CD4-positive, alpha-beta T cell (primary cell): ENCODE results near the gene LRIG3. TPM values are rescaled to one million over a fixed set of nuclear protein-coding genes. Genes with fewer than 3 reads are reported as not detected.
"Not testable (repeated sequence)": the region's sequence is repeated elsewhere in the genome, so short reads cannot be mapped to it uniquely, and the experiment has no call there.

Source experiments
- ATAC-seq: fragments of 200-7000 bp; cut with Tn5 transposase; one replicate; pipeline ENCODE4 v1.10.0; 2022; ENCODE audit warnings: mild to moderate bottlenecking; ENCODE audit not compliant: poor library complexity
- CTCF ChIA-PET: fragments of 350-600 bp; sonication (Branson Sonifier 250); formaldehyde crosslinking; loops from one replicate; lab custom pipeline; 2021; ENCODE audit warnings: antibody characterized with exemption, inconsistent platforms; lab: Charles Lee
- POLR2A ChIA-PET: fragments of 350-600 bp; sonication (Branson Sonifier 250); formaldehyde crosslinking; loops from one replicate; lab custom pipeline; 2021; ENCODE audit warnings: antibody characterized with exemption, inconsistent platforms; lab: Charles Lee
- DNase-seq, 14 experiments: peaks; one replicate each; pipeline ENCODE4 v3.0.0-alpha.2; 2013 to 2020; ENCODE audit warnings: mixed read lengths in 2 of 14
- H3K27ac ChIP-seq, 2 donors: one replicate each; pipeline versions ENCODE4 v1.5.1 to v1.7.0; 2013; ENCODE audit warnings: low read length in 2 of 2, low read depth in 1 of 2, mild to moderate bottlenecking in 1 of 2
- H3K27me3 ChIP-seq, 2 experiments: 1 replicate in 1 of 2; 2 replicates in 1 of 2; pipeline versions ENCODE4 v1.6.1 to v1.7.0; 2013; ENCODE audit warnings: low read length in 2 of 2, control low read depth in 1 of 2, mild to moderate bottlenecking in 1 of 2, moderate library complexity in 1 of 2; ENCODE audit not compliant: insufficient read depth in 2 of 2, control insufficient read depth in 1 of 2
- H3K36me3 ChIP-seq: one replicate; pipeline ENCODE4 v1.6.1; 2013; ENCODE audit warnings: low read length, control low read depth; ENCODE audit not compliant: insufficient read depth
- H3K4me1 ChIP-seq: one replicate; pipeline ENCODE4 v1.6.1; 2013; ENCODE audit warnings: low read length, control low read depth; ENCODE audit not compliant: insufficient read depth
- H3K4me3 ChIP-seq: one replicate; pipeline ENCODE4 v1.5.1; 2013; ENCODE audit warnings: mild to moderate bottlenecking, low read length, moderate library complexity
- H3K9me3 ChIP-seq, 2 experiments: 1 replicate in 1 of 2; 2 replicates in 1 of 2; pipeline versions ENCODE4 v1.6.1 to v1.7.0; 2013; ENCODE audit warnings: low read length in 2 of 2, mild to moderate bottlenecking in 2 of 2, control low read depth in 1 of 2, moderate library complexity in 1 of 2; ENCODE audit not compliant: control insufficient read depth in 1 of 2, insufficient read depth in 1 of 2
- H3K27ac Mint-ChIP-seq: one replicate; pipeline ENCODE4 v1.8.0; 2020; ENCODE audit warnings: mixed read lengths
- H3K27me3 Mint-ChIP-seq: one replicate; pipeline ENCODE4 v1.8.0; 2021; ENCODE audit warnings: mixed read lengths
- H3K36me3 Mint-ChIP-seq: one replicate; pipeline ENCODE4 v1.8.0; 2021; ENCODE audit warnings: low read depth, mixed read lengths
- H3K4me1 Mint-ChIP-seq: one replicate; pipeline ENCODE4 v1.8.0; 2021; ENCODE audit warnings: low read depth, mixed read lengths
- H3K4me3 Mint-ChIP-seq: one replicate; pipeline ENCODE4 v1.8.0; 2020; ENCODE audit warnings: mild to moderate bottlenecking, mixed read lengths
- H3K9me3 Mint-ChIP-seq: one replicate; pipeline ENCODE4 v1.8.0; 2020; ENCODE audit warnings: mixed read lengths
- CTCF ChIP-seq: fragments of 200-600 bp; IDR thresholded peaks from one replicate; pipeline ENCODE4 v1.8.0; 2022; ENCODE audit warnings: antibody characterized with exemption, mild to moderate bottlenecking
- intact Hi-C, 2 experiments: fragments of 100-400 bp; cut with DNase I in 1 of 2; cut with micrococcal nuclease in 1 of 2; formaldehyde crosslinking; loops; one replicate each; pipeline versions ENCODE4 v1.15.1 to v1.9.0; 2023 to 2025; cut with DNase I, micrococcal nuclease
- total RNA-seq, 174 experiments: library from RNA in 2 of 174; stranded (reverse) in 2 of 174; gene quantifications; one replicate each; pipeline ENCODE4 v1.2.3 and lab custom pipeline; 2021 to 2026

Gene LRIG3
- total RNA-seq, 2 experiments from 2014 or later: not detected

GRCh38 chr12:58950739-58951100 is 30.4 kb upstream of the LRIG3 start:
- intact Hi-C loops: no loop called here
- no peak for ATAC-seq
- POLR2A ChIA-PET: no interaction called here

GRCh38 chr12:58949954-58950738 is 29.8 kb upstream of the LRIG3 start:
- H3K27ac Mint-ChIP-seq, DNase-seq, H3K4me3 ChIP-seq, CTCF ChIA-PET, H3K4me1 ChIP-seq, H3K36me3 ChIP-seq, H3K4me3 Mint-ChIP-seq, H3K27me3 ChIP-seq, POLR2A ChIA-PET, H3K9me3 Mint-ChIP-seq, intact Hi-C loops, H3K27me3 Mint-ChIP-seq, H3K36me3 Mint-ChIP-seq, ATAC-seq, H3K4me1 Mint-ChIP-seq, H3K27ac ChIP-seq: not testable (repeated sequence)
- peaks cover 0 to 11% of the 10 kb centered on the region in 2 experiments for H3K9me3 ChIP-seq

More at GRCh38 chr12:58950739-58951100, 30.4 kb upstream of the LRIG3 start:
- Mint-ChIP-seq H3K27ac (no peak overlapping the region), H3K27me3 (no peaks in the 10 kb centered on the region), H3K4me3 (no peak overlapping the region), H3K36me3 (no peaks in the 10 kb centered on the region), H3K4me1 (no peaks in the 10 kb centered on the region), H3K9me3 (peaks cover 7% of the 10 kb centered on the region)
- Histone ChIP-seq H3K36me3 (no peaks in the 10 kb centered on the region), H3K4me1 (no peaks in the 10 kb centered on the region), H3K27me3 (no peaks in the 10 kb centered on the region), H3K4me3 (no peak overlapping the region), H3K27ac (no peak overlapping the region), H3K9me3 (peaks cover 0 to 11% of the 10 kb centered on the region in 2 experiments)
- CTCF ChIA-PET: no interaction called here
- no peak for DNase-seq
- no peak for TF ChIP-seq CTCF

DNA sequence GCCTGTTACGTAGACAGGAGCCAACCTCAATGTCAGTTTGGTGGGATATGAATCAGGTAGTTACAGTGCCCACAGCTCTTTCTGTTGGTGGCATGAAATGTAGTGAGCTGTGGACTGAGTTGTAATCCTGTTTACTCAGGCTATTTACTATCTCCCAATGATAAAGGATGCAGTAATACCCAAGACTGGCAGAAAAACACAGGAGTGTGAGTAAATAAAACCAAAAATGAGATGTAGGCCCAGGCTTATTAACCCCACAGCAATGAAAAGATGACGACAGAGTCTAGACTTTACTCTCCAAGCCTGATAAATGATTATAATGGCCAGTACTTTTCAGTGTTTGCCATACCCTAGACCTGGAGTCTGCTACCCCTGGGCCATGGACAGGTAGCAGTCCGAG is 22.8 kb upstream of the LRIG3 start:
- Mint-ChIP-seq H3K9me3 (peaks cover 10% of the 10 kb centered on the region), H3K36me3 (no peaks in the 10 kb centered on the region), H3K27me3 (no peaks in the 10 kb centered on the region), H3K27ac (no peak overlapping the region), H3K4me3 (no peak overlapping the region), H3K4me1 (no peaks in the 10 kb centered on the region)
- Histone ChIP-seq H3K27ac (no peak overlapping the region), H3K4me3 (no peak overlapping the region), H3K9me3 (peaks cover 0 to 5% of the 10 kb centered on the region in 2 experiments), H3K4me1 (no peaks in the 10 kb centered on the region), H3K27me3 (no peaks in the 10 kb centered on the region), H3K36me3 (no peaks in the 10 kb centered on the region)
- no peak for ATAC-seq
- no peak for TF ChIP-seq CTCF
- no peak for DNase-seq
- intact Hi-C loops: no loop called here
- ChIA-PET CTCF (no interaction called here), POLR2A (no interaction called here)

DNA sequence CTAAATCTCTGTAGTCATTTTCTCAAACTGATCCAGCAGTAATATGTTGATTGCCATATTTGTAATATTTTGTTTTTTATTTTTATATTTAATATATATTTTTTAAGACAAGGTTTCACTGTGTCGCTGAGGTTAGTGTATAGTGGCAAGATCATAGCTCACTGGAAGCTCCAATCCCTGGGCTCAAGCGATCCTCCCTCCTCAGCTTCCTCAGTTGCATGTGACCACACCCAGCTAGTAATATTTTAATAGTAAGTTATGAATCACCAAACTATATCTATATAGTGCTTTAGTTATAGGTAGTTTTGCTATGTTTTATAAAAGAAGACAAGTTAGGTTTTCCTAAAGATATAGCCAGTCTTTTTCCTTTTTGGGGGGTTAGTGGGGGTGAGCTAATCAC is 22.0 kb upstream of the LRIG3 start:
- POLR2A ChIA-PET: no interaction called here
- H3K27ac ChIP-seq: no peak overlapping the region
- H3K27ac Mint-ChIP-seq: no peak overlapping the region
- H3K4me3 ChIP-seq: no peak overlapping the region
- no peaks in the 10 kb centered on the region for H3K27me3 ChIP-seq
- ATAC-seq: no peak
- DNase-seq: no peak
- H3K9me3 Mint-ChIP-seq: peaks cover 9% of the 10 kb centered on the region
- H3K36me3 Mint-ChIP-seq: no peaks in the 10 kb centered on the region
- H3K4me3 Mint-ChIP-seq: no peak overlapping the region
- no peaks in the 10 kb centered on the region for H3K4me1 ChIP-seq
- no peaks in the 10 kb centered on the region for H3K4me1 Mint-ChIP-seq
- intact Hi-C loops: no loop called here
- H3K36me3 ChIP-seq: no peaks in the 10 kb centered on the region
- TF ChIP-seq CTCF: no peak
- peaks cover 0 to 5% of the 10 kb centered on the region in 2 experiments for H3K9me3 ChIP-seq
- H3K27me3 Mint-ChIP-seq: no peaks in the 10 kb centered on the region
- CTCF ChIA-PET: no interaction called here
